Renal cortex interstitium (tissue), 11 donors: ENCODE data around the gene TLR4. TPM values are rescaled to one million over a fixed set of nuclear protein-coding genes. Genes with fewer than 3 reads are reported as not detected.
A peak's percentile ranks its signal among the peaks of the same experiment; 100 is the strongest.

Experiments used
- DNase-seq, 11 donors: peaks; one replicate each; pipeline ENCODE4 v3.0.0-alpha.2; 2013; ENCODE audit warnings: low read depth in 9 of 11, low spot score in 4 of 11; ENCODE audit errors: extremely low read depth in 1 of 11
- polyA plus RNA-seq, 3 donors: library from polyadenylated mRNA; unstranded; fragments of 120-200 nt; gene quantifications; one replicate each; pipeline ENCODE4 v1.2.1, GENCODE V29; 2013; ENCODE audit not compliant: insufficient read length in 3 of 3

The TLR4 gene
- polyA plus RNA-seq, 3 donors = 7.6 to 9.0 (median 9.0) TPM

DNA sequence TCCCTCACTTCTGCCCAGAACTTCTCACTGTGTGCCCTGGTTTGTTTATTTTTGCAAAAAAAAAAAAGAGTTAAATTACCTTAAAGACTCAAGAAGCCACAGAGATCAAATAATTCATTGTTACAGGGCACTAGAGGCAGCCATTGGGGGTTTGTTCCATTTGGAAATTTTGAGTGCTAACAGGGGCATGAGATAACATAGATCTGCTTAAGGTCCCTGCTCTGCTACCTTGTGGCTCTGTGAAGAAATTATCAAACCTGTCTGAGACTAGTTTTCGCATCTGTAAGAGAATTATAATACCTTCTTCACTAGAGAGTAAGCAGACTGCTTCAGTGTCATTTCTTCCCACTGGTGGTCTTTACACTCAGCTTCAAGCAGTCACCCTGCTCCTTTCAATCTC, 394 bp downstream of the TLR4 start:
- DNase-seq = peak in 1 of 11 donors; percentile 8

DNA sequence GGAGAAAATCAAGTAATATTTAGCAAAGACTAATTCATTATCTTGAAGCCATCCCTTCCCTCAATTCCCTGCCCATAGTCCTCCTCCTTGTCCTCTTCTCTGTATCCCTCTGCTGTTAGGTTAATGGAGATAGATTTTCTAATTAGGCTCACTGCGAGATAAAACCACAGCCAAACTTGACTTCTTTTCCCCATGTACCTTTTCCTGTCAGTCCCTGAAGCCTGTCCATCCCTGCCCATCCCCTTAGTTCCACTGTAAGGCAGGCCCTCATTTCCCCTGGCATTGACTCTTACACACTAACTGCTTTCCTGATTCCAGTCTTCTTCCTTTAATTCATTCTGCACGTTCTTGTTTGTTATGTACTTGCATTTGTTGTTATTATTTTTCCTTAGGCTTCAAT, 1.2 kb downstream of the TLR4 start:
- no peak for DNase-seq

DNA sequence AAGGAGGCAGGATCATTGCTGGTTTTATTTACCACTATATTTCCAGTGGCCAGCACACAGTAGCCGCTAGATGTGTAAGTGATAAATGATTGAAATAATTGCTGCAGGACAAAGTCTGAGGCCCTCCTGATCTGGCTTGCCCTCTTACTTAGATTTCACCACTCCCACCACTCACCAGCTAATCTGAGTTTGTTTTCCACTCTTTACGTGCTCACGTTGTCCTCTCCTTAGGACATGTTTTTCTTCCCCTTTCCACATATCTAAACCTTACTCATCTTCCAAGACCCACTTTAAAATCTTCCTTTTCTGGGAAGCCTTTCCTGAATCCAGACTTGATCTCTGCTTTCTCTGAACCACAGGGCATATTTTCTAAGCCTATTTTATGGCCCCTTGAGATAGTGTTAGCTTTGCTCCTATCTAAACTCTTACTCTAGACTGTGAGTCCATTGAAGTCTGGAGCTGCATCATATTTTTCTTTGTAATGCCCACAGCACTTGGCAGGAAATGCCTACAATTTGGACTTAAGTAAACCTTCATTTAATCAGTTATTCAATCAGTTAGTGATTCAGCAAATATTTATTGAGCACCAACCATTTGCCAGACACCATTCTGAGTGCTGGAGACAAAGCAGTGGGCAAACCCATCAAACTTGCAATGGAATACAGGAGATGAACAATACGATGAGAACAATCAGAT, 2.4 kb downstream of the TLR4 start:
- DNase-seq = no peak

DNA sequence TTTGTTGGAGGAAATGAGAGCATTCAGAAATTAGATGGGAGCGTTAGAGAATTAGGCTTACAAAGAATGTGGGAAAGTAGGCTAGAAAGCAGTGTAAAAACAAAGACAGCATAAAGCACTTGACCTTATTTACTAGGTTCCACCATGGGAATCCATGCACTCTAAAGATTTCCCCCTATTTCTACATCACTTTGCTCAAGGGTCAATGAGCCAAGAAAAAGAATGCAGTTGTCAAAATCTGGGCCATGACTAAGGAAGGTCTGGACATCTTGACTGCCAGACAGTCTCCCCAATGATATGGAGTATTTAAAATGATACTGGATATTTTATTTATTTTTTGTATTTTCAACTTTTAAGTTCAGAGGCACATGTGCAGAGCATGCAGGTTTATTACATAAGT, 3.4 kb downstream of the TLR4 start:
- DNase-seq = no peak

DNA sequence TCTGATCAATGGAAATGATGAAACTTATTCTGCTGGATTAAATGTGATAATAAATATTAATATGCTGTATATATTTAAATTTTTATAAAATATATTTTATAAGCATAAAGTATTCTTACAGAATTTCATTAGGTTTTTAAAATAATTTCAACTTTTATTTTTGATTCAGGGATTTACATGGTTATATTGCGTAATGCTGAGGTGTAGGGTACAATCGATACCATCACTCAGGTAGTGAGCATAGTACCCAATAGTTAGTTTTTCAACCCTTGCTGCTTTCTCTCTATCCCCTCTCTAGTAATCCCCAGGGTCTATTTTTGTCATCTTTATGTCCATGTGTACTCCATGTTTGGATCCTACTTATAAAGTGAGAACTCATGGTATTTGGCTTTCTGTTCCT, 5.7 kb downstream of the TLR4 start:
- no peak for DNase-seq

DNA sequence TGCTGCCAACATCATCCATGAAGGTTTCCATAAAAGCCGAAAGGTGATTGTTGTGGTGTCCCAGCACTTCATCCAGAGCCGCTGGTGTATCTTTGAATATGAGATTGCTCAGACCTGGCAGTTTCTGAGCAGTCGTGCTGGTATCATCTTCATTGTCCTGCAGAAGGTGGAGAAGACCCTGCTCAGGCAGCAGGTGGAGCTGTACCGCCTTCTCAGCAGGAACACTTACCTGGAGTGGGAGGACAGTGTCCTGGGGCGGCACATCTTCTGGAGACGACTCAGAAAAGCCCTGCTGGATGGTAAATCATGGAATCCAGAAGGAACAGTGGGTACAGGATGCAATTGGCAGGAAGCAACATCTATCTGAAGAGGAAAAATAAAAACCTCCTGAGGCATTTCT, 10.1 kb downstream of the TLR4 start:
- no peak for DNase-seq

DNA sequence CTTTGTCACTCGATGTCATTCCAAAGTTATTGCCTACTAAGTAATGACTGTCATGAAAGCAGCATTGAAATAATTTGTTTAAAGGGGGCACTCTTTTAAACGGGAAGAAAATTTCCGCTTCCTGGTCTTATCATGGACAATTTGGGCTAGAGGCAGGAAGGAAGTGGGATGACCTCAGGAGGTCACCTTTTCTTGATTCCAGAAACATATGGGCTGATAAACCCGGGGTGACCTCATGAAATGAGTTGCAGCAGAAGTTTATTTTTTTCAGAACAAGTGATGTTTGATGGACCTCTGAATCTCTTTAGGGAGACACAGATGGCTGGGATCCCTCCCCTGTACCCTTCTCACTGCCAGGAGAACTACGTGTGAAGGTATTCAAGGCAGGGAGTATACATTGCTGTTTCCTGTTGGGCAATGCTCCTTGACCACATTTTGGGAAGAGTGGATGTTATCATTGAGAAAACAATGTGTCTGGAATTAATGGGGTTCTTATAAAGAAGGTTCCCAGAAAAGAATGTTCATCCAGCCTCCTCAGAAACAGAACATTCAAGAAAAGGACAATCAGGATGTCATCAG, 11.3 kb downstream of the TLR4 start:
- no peak for DNase-seq

DNA sequence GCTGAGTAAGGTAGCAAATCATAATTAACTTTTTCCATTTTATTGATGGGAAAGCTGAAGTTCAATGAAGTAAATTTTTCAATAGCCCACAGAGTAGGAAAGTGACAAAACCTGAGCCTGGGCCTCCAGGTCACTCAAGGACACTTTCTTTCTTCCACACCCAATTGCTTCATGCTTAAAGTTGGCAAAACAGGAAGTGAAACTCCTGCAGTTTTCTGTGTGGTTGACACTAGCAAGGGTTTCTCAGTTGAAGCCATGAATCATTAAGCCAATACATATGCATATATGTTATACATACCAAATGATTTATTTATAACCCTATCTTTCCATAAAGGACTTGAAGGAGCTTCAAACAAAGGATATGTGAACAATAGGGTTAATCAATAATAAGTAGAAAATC, 13.9 kb downstream of the TLR4 start:
- no peak for DNase-seq

DNA sequence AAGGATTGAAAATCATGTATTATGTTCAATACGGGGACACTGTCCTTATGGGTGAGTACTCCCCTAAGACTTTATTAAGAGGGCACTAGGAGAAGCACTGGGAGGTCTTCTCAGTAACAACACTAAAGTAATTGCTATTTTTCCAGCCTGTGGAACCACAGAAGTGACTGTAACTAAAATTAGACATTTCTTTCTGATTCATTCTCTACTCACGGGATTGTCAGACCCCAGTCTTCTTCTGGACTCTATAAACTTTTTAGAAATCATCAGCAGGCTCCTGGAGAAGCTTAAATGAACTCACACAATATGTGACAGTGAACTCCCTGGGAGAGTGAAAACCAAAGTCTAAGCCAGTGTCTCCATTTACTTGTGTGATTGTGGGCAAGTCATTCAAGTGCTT, 14.5 kb downstream of the TLR4 start:
- DNase-seq = no peak

DNA sequence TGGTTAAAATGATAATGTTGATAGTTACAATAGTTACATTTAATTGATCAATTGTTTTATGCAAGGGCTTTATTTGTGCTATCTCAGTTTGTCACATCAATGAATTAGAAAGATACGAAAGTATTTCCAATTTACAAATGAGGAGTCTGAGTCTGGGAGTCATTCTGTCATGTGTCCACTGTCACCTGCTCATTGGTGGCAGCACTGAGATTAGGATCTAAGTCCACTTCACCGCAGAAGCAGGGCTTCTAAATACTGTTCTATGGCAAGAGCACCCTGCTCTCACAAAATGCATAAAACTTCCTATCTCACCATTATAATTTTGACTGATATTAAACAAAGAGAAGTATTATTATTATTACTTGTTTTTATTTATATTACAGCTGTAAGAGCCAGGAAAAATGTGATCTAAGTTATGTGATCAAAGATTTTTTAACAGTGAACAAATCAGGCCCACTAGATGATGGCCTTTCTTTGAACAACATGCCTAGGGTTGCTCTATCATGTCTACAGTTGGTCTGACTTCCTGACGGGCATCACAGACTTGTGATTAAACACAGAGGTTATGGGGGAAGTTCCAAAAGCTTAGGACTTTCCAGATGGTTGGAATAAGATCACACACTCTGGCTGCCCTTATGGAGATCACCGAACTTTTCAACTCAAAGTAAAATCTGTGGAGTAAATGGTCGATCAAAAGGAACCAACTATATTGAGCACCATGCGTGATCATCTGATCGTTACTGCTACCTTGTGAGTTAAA, 15.1 kb downstream of the TLR4 start:
- DNase-seq = no peak

DNA sequence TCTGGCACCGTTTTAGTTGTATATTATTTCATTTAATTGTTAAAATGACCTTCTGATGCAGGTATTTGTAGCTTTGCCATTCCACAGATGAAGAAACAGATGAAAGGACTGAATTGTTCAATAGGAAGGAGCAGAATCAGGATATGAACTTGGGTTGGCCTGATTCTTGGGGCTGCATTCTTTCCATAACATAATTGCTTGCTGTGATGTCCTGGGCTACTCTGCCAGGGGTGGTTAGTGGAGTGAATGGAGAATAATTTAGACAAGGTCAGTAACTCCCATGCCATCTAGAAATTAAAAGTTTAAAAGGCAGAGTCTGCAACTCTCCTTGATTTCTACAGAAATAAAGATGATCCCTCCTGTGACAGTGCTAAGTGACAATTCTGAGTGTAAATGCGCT, 15.9 kb downstream of the TLR4 start:
- DNase-seq = no peak

DNA sequence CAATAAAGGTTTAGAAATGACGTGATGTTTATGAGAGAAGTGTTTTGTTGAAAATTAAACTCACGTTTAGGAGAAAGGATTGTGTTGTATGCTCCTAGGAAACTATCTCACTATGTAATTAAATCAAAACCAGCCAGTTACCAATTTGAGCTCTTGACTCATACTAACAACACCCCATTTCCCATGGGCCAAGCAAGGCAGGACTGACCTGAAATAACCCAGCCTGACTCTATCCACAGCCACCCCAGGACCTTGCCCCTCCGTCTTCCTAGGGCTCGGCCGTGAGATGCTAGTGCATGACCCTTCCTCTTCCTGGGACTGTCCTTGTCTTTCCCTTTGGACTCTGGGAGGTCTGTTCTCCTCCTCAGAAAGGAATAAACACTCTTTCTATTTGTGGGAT, 16.4 kb downstream of the TLR4 start:
- no peak for DNase-seq

DNA sequence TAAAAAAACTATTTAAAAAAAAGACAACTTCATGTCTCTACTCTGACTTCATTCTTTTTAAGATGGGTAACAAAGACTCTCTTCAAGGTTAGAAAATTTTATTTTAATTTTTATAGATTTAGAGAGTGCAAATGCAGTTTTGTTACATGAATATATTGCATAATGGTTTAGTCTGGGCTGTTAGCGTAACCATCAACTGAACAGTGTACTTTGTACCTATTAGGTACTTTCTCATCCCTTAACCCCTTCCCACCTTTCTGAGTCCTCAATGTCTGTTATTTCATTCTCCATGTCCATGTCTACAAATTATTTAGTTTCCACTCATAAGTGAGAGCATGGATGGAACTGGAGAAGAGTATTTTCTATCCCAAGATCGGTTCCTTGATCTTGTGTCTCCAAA, 16.8 kb downstream of the TLR4 start:
- no peak for DNase-seq

DNA sequence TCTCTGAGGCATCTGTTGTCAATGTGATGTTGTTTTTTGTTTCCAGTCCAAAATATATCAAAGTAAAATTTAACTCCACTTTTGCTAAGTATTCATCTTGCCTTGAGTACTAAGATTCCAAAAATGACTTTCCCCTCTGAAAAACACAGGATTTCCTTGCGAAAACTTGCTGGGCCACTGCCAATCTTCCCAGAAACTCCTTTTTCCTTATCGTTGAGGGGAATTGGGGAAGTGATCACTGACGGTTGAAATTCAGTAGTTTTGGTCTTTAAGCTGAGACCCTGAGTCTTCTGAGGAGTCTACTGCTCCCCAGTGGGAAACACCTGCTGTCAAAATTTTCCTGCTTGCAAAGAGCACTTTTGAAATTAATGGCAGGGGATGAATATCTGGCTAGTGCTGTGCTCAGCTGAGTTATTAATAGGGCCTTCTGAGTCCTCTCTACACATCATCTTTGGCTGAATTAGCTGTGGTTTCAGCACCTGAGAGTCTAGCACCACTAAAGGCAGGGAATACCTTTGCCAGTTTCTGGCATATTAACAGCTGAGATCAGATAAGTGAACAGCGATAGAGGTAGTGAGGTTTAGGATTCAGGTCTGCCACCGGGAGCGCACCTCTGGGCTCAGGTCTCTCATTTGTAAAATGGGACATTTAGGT, 18.0 kb downstream of the TLR4 start:
- DNase-seq = no peak

DNA sequence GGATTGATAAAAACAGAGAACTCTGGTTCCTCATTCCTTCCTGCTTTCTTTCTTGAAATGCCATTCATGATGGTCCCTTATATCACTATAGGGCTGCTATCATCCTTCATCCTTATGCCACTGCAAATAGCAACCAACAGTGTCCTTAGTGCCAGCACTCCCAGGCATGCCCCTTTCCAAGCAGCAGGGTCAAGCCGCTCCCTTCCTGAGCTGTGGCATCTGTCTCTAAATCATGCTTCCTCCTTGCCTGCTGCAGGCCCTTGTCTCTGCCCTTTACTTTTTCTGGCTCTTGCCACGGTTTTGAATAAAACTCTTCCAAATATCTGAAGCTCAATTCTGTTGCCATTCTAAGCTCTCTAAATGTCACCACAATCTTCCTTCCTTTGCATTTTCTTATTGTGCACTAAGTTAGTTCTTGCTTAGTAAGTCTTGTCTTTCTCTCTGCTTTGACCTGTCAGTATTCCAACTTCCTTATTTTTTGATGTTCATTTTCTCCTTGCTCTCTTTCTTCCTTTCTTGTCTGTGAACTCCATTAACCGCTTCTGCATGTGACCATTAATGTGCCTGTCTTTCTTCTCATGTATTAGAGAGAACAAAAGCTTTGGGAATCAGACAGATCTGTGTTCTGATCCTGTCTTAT, 19.9 kb downstream of the TLR4 start:
- DNase-seq = no peak

DNA sequence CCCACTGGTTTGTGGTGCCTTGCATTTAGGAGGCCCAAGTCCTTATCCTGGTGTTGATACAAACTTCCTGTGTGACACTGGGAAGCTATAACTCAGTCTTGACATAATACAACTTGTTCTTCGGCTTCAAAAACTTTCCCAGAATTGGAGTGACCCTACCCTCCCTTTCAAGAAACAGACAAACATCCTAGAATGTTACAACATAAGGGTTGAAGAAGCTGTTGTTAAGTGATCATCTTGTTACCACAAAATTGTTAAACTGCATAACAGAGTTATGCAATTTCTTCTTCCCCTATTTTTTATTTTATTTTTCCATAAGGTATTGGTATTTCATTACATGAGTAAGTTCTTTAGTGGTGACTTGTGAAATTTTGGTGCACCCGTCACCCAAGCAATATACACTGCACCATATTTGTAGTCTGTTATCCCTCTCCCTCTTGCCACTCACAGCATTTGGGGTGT, 21.3 kb downstream of the TLR4 start:
- DNase-seq = no peak

DNA sequence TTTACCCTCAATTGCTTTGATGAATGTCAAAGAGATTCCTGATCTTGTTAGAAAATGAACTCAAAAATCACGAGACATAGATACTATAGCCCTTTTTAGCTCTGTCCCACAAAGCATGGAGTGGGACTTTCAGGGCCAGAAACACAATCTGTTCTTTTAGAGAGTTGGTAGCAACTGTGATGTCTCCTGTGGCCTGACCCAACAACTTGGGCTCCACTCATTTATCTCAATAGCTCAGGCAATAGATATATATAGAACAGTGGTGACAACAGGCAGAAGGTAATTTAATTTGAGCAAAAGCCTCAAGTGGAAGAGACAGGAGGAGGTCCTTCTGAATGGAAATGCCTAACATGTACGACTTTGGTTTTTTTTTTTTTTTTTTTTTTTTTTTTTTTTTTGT, 25.2 kb downstream of the TLR4 start:
- no peak for DNase-seq

DNA sequence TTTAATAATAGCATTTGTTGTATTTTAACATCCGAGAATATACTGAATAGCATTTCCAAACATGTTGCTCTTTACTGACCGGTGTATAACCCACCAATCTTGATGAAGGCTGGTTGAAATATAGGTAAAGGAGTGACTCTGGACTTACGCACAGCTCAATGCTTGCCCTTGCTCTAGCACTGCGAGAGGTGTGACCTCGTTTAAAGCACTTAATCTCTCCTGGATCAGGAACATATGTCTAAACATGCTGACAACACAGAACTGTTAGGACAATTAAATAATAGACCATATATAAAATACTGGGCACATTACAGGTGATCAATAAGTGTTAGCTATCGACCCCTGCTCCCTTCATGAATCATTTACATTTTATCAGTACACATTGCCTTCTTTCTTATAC, 28.3 kb downstream of the TLR4 start:
- no peak for DNase-seq

DNA sequence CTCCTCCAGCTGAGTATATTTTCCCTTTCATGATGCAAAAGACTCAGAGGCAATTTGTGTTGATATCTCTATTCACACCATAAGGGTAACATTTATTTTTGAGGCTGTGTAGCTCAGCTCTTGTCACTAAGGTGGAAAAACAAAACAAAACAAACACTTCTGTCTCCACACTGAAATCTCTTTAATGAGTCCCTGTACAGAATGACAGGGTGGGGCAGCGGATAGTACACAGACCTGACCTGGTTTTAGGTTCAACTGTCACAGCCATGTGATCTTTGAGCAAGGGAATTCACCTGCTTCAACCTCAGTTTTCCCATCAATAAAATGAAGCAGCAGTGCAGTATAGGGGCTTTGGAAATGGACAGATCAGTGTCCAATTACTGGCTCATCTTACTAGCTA, 29.3 kb downstream of the TLR4 start:
- DNase-seq = no peak

DNA sequence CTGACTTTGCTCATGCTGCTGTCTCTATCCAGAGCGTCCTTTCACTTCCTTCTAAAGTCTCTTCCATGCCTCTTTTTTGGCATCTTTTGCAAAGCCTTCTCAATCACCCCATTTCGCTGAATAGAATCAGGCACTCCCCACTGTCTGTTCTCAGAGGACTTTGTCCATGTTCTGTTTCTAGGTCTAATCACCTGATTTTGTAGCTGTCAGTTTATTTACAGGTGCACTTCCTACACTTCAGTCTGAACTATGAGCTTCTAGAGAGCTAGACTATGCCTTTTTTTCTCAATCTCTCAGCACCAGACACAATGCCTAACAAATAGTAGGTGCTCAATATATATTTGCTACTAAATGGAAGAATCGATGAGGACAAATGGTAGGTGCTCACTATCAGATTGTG, 29.9 kb downstream of the TLR4 start:
- no peak for DNase-seq
